MV-4-11 (cell line): Measurements from ENCODE around the gene KIF26B.

Experiments
- DNase-seq: peaks from one replicate; lab custom pipeline; 2025; lab: John Stamatoyannopoulos, UW

Gene KIF26B

DNA sequence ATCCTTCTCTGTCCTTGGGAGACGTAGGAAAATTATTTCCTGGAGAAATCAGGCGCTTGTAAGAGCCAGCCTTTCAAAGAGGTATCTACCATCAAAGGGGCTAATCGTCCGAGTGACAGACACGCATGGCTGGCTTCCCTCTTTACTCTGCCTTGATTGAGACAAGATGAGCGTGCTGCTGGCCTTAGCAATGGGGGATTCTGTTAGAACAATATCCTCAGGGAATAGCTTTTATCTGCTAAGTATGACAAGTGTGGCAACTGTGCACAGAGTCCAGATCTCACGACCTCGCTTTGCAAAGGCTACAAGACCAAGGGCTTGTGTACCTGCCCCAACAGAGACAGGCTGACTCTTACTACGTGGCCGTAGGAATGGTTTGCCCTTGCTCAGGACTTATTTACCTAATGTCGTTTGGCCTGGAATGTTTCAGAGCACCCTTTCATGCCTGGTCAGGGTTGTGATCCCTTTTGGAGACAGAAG lies 417.1 kb downstream of the KIF26B start:
- DNase-seq = no peak

DNA sequence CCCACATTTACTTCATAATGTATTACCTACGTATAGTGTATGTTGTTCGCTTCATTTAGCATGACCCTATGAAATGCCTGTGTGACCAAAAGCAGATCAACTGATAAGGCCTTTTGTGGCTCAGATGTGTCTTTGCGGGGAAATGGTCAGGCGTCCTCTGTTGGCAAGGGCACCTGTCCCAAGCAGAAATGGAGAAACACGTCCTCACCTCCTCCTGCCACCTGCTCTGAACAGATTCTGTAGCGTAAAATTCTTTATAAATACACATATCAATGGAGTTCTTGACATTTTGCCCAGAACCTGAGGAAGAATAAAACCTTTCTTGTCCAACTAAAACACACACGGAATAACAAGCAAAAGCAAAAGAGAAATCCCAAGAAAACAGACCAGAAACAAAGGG lies 417.9 kb downstream of the KIF26B start:
- DNase-seq = no peak

- no peak for DNase-seq
Measured at GRCh38 chr1:245575710-245576109, 420.9 kb downstream of the KIF26B start.

DNA sequence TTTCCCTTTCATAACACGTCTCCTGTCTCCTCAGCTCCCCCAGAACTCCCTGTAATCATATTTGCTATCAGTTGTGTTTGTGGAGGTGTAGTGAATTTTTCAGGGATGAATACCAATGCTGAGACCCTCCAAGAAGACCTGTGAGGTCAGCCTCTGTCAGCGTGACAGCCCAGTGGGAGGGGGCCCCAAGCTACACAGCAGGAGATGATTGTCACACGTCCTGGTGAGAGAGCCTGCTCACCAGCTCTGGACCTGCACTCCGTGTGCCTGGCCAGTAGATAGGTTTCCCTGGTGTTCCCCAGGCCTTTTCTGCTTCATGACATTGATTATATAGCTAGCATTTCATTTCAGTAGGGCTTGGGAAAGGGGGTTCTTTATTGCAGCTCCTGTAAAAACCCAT lies 421.5 kb downstream of the KIF26B start:
- no peak for DNase-seq

DNA sequence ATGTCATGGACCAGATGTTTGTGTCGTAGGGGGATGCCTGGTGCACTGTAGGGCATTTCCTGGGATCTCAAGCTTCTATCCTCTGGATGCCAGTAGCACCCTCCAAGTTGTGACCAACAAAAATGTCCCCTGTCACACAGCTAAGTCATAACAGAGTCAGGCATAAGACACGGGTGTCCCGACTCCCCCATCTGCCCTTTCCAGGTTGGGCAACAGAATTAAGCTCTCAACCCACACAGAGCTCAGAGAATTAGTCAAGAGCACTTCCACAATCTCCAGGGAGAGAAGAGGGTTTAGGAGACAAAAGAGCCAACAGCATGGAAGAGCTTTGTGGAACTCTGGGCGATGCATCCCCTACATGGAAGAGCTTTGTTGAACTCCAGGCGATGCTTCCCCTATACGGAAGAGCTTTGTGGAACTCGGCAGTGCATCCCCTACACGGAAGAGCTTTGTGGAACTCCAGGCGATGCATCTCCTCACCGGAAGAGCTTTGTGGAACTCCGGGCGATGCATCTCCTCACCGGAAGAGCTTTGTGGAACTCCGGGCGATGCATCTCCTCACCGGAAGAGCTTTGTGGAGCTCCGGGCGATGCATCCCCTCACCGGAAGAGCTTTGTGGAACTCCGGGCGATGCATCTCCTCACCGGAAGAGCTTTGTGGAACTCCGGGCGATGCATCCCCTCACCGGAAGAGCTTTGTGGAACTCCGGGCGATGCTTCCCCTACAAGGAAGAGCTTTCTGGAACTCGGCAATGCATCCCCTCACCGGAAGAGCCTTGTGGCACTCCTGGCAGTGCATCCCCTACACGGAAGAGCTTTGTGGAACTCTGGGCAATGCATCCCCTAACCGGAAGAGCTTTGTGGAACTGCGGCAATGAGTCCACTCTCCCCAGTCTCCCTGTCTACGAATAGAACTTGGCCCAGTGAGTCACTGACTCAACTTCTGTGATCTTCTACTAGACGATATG lies 422.7 kb downstream of the KIF26B start:
- no peak for DNase-seq

DNA sequence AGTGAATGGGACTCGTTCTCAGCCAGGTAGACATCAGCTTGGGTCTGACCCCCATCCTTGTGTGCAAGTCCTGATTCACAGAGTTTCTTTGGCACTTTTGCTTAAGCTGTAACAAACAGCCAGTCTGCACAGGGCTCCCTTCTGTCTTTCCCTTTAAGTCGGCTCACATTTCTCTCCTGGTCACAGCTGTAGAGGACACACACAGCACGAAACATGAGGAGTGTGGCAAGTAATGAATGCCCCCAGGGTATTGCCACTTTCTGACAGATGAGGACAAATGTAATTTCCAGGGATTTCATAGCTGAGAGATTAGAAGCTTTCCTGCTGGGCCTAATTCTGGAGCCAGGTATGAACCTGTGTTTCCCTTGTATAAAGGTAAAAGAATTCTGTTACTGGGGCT lies 423.5 kb downstream of the KIF26B start:
- DNase-seq = no peak

GRCh38 chr1:245578771-245579170 lies 424.0 kb downstream of the KIF26B start:
- DNase-seq = no peak

- no peak for DNase-seq
Measured at GRCh38 chr1:245579881-245580280, 425.1 kb downstream of the KIF26B start.

GRCh38 chr1:245580651-245581050 lies 425.9 kb downstream of the KIF26B start:
- no peak for DNase-seq

- DNase-seq = no peak
Measured at GRCh38 chr1:245582026-245582425, 427.2 kb downstream of the KIF26B start.

DNA sequence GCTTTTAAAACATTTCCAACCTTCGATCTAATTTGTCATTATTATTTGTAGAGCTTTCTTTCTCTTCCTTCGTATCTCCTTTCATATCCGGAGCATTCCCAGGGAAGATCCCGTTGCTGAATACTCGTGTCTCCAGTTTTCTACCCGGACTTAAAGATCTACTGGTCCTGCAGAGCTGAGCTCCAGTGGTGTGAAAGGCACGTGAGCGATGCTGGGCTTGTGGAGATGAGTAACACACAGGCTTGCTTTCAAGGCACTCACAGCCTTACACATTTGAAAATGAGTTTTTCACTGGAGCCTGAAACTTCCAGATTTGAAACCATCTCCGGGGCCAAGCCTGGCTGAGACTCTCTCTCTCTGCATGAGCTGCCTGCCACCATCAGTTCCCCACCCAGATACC lies 428.3 kb downstream of the KIF26B start:
- DNase-seq = no peak

- no peak for DNase-seq
Measured at GRCh38 chr1:245583575-245584330, 429.0 kb downstream of the KIF26B start.

GRCh38 chr1:245585252-245585959 lies 430.6 kb downstream of the KIF26B start:
- DNase-seq = no peak

GRCh38 chr1:245587435-245588115 lies 432.8 kb downstream of the KIF26B start:
- DNase-seq = no peak

- no peak for DNase-seq
Measured at GRCh38 chr1:245588116-245588639, 433.4 kb downstream of the KIF26B start.

- DNase-seq = no peak
Measured at GRCh38 chr1:245589316-245589715, 434.5 kb downstream of the KIF26B start.

GRCh38 chr1:245589906-245590305 lies 435.1 kb downstream of the KIF26B start:
- DNase-seq = no peak

- no peak for DNase-seq
Measured at GRCh38 chr1:245590726-245591125, 435.9 kb downstream of the KIF26B start.

- no peak for DNase-seq
Measured at GRCh38 chr1:245591346-245592188, 436.8 kb downstream of the KIF26B start.

DNA sequence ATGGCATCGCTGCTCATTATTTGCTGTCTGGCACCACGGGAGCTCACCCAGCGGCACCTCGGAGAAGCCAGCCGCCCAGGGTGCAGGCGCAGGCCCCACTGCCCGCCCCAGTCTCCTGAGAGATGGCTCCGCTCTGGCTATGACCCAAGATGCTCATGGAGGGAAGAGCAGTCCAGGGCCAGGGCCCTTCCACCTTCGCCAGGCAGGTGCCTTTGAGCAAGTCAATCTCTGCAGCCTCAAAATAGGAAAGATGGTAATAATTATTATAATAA lies 437.3 kb downstream of the KIF26B start:
- no peak for DNase-seq
